GM12872 (cell line): ENCODE data around the gene COPS7A.
A peak's percentile ranks its signal among the peaks of the same experiment; 100 is the strongest.

ENCODE experiments used
- CTCF ChIP-seq: IDR thresholded peaks from 3 replicates; pipeline ENCODE4 v1.5.1; 2011; ENCODE audit warnings: low read depth, mild to moderate bottlenecking, low read length, moderate library complexity; ENCODE audit not compliant: insufficient read depth

The COPS7A gene

GRCh38 chr12:6735448-6736191 lies 11.8 kb downstream of the COPS7A start:
- peak; percentile 78 for TF ChIP-seq CTCF

- TF ChIP-seq CTCF, result no peak
Measured at GRCh38 chr12:6736754-6737153, 12.9 kb downstream of the COPS7A start.

GRCh38 chr12:6742834-6743233 lies 19.0 kb downstream of the COPS7A start:
- no peak for TF ChIP-seq CTCF

GRCh38 chr12:6745741-6746525 lies 22.1 kb downstream of the COPS7A start:
- TF ChIP-seq CTCF, result no peak

- TF ChIP-seq CTCF, result no peak
Measured at GRCh38 chr12:6747216-6747615, 23.4 kb downstream of the COPS7A start.

- TF ChIP-seq CTCF, result no peak
Measured at GRCh38 chr12:6748761-6749160, 24.9 kb downstream of the COPS7A start.

- no peak for TF ChIP-seq CTCF
Measured at GRCh38 chr12:6750506-6750905, 26.7 kb downstream of the COPS7A start.
